WERI-Rb-1 (cell line): ENCODE measurements around the gene MANBA.
A peak's percentile ranks its signal among the peaks of the same experiment; 100 is the strongest.

Source experiments
- DNase-seq: peaks from one replicate; pipeline ENCODE4 v3.0.0-alpha.2; 2020
- H3K27ac ChIP-seq: fragments of 250-450 bp; sonication (Bioruptor Pico); 2 replicates; pipeline ENCODE4 v1.5.1; 2020; ENCODE audit warnings: mild to moderate bottlenecking, moderate library complexity
- H3K27me3 ChIP-seq: fragments of 250-450 bp; sonication (Bioruptor Pico); 2 replicates; pipeline ENCODE4 v1.5.1; 2021; ENCODE audit warnings: mild to moderate bottlenecking, low read depth, moderate library complexity; ENCODE audit not compliant: insufficient read depth, severe bottlenecking
- H3K36me3 ChIP-seq: fragments of 250-450 bp; sonication (Bioruptor Pico); 2 replicates; pipeline ENCODE4 v1.5.1; 2020; ENCODE audit warnings: mild to moderate bottlenecking, moderate library complexity
- H3K4me3 ChIP-seq: 2 replicates; pipeline ENCODE4 v1.5.1; 2011; ENCODE audit warnings: low read depth, mild to moderate bottlenecking, control low read depth, low read length
- H3K9me3 ChIP-seq: fragments of 250-450 bp; sonication (Bioruptor Pico); 2 replicates; pipeline ENCODE4 v1.5.1; 2021; ENCODE audit warnings: mild to moderate bottlenecking, moderate library complexity; ENCODE audit not compliant: severe bottlenecking
- CTCF ChIP-seq: IDR thresholded peaks from 2 replicates; pipeline ENCODE4 v1.5.1; 2011; ENCODE audit warnings: low read depth, mild to moderate bottlenecking, control low read depth, inconsistent platforms, low read length

The MANBA gene

GRCh38 chr4:102760645-102761295, at the start of gene MANBA:
Gene MANBA, minus strand, starts transcription at chr4:102760968. Its CDS starts 74 bp downstream, at chr4:102760894.
- DNase-seq, result peak; percentile 93
- Histone ChIP-seq H3K9me3 (no peaks in the 10 kb centered on the region), H3K4me3 (peak within 1 kb of the TSS; percentile 67), H3K27ac (peak within 1 kb of the TSS; percentile 65), H3K27me3 (no peaks in the 10 kb centered on the region), H3K36me3 (no peaks in the 10 kb centered on the region)
- no peak for TF ChIP-seq CTCF

GRCh38 chr4:102809691-102810090, 48.9 kb upstream of the MANBA start:
- Histone ChIP-seq H3K27me3 (no peaks in the 10 kb centered on the region), H3K27ac (no peak overlapping the region), H3K9me3 (no peaks in the 10 kb centered on the region), H3K4me3 (no peak overlapping the region), H3K36me3 (peaks cover 73% of the 10 kb centered on the region)
- TF ChIP-seq CTCF, result no peak
- no peak for DNase-seq

- no peak overlapping the region for H3K27ac ChIP-seq
Measured at GRCh38 chr4:102809190-102809589, 48.4 kb upstream of the MANBA start.

GRCh38 chr4:102808009-102808408, 47.2 kb upstream of the MANBA start:
- Histone ChIP-seq H3K27ac (no peak overlapping the region), H3K27me3 (no peaks in the 10 kb centered on the region), H3K4me3 (no peak overlapping the region), H3K9me3 (no peaks in the 10 kb centered on the region), H3K36me3 (peaks cover 76% of the 10 kb centered on the region)
- no peak for TF ChIP-seq CTCF
- DNase-seq, result no peak

More at GRCh38 chr4:102809190-102809589, 48.4 kb upstream of the MANBA start:
- Histone ChIP-seq H3K27me3 (no peaks in the 10 kb centered on the region), H3K9me3 (no peaks in the 10 kb centered on the region), H3K36me3 (peaks cover 75% of the 10 kb centered on the region), H3K4me3 (no peak overlapping the region)
- TF ChIP-seq CTCF, result no peak
- DNase-seq, result no peak

GRCh38 chr4:102807345-102807744, 46.6 kb upstream of the MANBA start:
- no peaks in the 10 kb centered on the region for H3K9me3 ChIP-seq
- H3K27ac ChIP-seq, result no peak overlapping the region
- DNase-seq, result no peak
- H3K36me3 ChIP-seq, result peaks cover 83% of the 10 kb centered on the region
- no peak overlapping the region for H3K4me3 ChIP-seq
- no peak for TF ChIP-seq CTCF
- H3K27me3 ChIP-seq, result no peaks in the 10 kb centered on the region

GRCh38 chr4:102799816-102800215, 39.0 kb upstream of the MANBA start:
- no peaks in the 10 kb centered on the region for H3K9me3 ChIP-seq
- H3K4me3 ChIP-seq, result no peak overlapping the region
- H3K27ac ChIP-seq, result no peak overlapping the region
- no peak for TF ChIP-seq CTCF
- H3K36me3 ChIP-seq, result peaks cover 86% of the 10 kb centered on the region
- no peaks in the 10 kb centered on the region for H3K27me3 ChIP-seq
- DNase-seq, result no peak
